DMS153 (cell line): ENCODE results near the gene CCDC185.
"Not testable (repeated sequence)": the region's sequence is repeated elsewhere in the genome, so short reads cannot be mapped to it uniquely, and the experiment has no call there.

Experiments used
- DNase-seq: peaks from one replicate; lab custom pipeline; 2025; lab: John Stamatoyannopoulos, UW

Gene CCDC185

DNA sequence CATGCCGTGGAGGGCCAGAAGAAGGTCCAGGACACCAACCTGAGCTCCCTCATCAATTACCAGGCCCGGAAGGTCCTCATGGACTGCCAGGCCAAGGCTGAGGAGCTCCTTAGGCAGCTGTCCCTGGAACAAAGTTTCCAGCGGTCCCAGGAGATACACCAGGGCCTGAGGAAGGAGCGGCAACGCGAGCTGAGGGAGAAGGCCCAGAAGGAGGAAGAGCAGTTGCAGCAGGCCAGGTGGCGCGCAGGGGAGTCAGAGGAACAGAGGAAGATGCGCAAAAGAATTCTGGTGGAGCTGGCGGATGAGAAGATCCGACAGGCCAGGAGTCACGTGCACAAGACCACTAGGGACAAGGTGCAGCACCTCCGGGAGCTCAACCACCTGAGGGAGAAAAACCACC, 1.5 kb downstream of the CCDC185 start:
- no peak for DNase-seq

DNA sequence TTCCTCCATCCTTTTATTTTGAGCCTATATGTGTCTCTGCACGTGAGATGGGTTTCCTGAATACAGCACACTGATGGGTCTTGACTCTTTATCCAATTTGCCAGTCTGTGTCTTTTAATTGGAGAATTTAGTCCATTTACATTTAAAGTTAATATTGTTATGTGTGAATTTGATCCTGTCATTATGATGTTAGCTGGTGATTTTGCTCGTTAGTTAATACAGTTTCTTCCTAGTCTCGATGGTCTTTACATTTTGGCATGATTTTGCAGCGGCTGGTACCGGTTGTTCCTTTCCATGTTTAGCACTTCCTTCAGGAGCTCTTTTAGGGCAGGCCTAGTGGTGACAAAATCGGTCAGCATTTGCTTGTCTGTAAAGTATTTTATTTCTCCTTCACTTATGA, 6.2 kb downstream of the CCDC185 start:
- DNase-seq: not testable (repeated sequence)

GRCh38 chr1:223401873-223402789, 8.9 kb downstream of the CCDC185 start:
- no peak for DNase-seq

DNA sequence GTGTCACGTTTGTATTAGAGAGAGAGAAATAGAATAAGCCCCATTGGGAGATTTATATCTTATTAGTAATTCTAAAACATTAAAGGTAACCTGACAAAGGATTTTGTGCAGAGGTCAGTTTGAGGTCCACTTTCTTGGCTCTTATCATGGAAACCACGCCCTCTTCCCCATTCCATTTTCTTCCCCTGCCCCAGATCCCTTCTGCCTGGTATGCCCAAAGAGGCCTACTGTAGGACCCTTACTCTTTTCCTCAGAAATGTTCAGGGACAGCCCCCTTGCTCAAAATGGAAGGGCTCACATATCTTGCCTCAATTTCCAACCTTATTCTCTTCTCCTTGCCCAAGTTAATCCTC, 9.6 kb downstream of the CCDC185 start:
- no peak for DNase-seq

GRCh38 chr1:223403184-223403815, 10.1 kb downstream of the CCDC185 start:
- no peak for DNase-seq

- no peak for DNase-seq
These were observed 12.3 kb downstream of the CCDC185 start for GRCh38 chr1:223405507-223405906.

DNA sequence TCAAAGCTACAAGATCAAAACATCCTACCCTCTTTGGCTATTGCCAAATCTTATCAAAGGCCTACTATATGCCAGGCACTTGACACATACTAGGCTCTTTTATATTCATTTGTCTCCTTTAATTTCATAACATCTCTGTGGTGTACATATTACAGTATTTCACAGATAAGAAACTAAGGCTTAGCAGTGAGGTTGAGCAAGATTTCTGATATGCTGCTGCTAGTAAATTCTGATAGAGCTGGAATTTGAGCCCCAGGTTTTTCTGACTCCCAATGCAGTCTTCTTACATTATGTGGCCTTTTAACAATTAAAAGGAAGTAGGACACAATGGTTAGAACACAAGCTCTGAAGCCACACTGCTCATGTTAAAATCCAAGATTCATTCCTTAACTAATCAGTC, 16.8 kb downstream of the CCDC185 start:
- DNase-seq: no peak

GRCh38 chr1:223411309-223411708, 18.1 kb downstream of the CCDC185 start:
- DNase-seq: no peak

DNA sequence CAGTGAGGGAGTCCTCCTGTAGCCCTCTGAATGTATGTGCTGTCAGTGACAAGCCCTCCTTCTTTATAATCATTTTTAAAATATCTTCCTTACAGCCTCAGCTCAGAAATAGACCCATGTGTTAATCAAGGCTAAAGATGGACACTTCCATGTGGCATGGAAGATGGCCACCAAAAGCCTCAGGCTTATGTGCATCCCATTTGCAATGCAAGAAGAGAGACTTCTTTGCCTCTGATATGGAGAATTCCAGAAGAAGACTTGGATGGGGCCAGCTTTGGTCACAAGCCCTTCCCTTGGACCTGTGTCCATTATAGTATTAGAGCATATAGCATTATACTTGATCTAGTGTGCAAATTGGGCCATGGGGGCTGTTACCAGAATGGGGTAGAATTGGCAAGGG, 18.5 kb downstream of the CCDC185 start:
- no peak for DNase-seq

- no peak for DNase-seq
These were observed 20.0 kb downstream of the CCDC185 start for GRCh38 chr1:223413216-223413615.

DNA sequence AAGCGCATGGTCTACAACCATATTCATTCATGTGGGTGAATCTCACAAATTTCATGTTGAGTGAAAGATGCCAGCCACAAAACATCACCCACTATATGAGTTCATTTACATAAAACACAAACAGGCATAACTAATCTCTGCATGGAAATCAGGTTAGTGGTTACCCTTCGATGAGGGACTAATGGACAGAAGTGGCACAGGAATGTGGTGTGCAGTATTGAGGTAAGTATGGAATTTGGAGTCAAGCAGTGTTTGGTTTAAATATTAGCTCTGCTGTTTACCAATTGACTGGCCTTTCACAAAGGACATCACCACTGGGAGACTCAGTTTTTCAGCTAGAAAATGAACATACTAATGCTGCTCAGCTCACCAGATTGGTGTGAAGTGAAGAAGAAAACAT, 24.2 kb downstream of the CCDC185 start:
- DNase-seq: no peak

GRCh38 chr1:223417903-223418663, 24.9 kb downstream of the CCDC185 start:
- DNase-seq: no peak

DNA sequence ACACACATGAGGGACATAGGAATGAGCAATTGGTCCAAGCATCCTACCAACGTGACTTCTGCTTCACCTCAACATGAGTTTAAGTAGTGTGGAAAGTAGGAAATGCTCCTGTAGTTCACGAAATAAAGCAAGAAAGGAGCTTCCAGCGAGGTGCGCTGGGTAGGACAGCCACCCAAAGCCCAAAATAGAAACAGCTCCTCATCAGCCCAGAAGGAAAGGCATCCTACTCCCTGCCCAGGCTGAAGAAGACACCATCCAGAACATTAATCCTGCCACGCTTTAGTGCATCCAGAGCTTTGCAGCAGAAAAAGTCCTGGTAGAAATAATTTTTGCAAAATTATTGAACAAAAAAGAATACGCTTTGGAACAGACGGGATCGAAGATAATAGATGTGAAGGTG, 25.9 kb downstream of the CCDC185 start:
- no peak for DNase-seq

DNA sequence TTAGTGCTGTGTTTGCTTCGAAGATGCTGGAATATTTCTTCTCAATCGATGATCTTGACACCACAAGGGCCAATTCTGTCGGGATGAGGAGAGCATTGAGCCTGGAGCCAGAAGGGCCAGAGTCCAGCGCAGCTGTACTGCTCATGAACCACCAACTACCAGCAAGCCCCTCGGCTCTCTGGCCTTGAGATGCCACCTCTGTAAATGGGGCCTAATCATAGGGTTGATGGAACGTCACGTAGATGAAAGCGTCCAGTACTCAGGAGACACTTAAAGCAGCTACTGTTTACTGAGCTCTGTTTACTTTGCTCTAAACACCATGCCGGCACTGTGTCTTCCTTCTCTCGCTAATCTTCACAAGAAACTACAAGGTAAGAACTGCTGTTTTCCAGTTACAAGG, 26.3 kb downstream of the CCDC185 start:
- DNase-seq: no peak

GRCh38 chr1:223421025-223421424, 27.8 kb downstream of the CCDC185 start:
- DNase-seq: no peak

DNA sequence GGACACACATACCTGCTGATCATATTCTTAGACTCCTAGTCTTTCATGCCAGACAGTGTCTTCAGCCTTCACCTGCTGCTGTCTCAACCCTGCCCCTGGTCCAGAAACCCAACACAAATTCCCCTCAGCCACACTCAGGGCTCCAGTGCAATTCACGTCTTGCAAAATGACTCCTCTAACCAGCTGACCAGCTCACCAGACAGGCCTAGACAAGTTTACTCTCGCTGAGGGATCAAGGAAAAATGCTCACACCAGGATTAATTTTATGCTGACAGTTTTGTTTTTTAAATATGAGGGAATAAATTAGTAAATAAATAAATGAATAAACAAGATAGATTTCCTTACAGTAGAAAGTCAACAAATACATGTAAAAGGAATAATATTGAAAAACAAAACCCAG, 28.5 kb downstream of the CCDC185 start:
- no peak for DNase-seq

- no peak for DNase-seq
These were observed 29.7 kb downstream of the CCDC185 start for GRCh38 chr1:223422911-223423310.

GRCh38 chr1:223423641-223424233, 30.5 kb downstream of the CCDC185 start:
- no peak for DNase-seq

- DNase-seq: no peak
These were observed 32.3 kb downstream of the CCDC185 start for GRCh38 chr1:223425550-223425949.

DNA sequence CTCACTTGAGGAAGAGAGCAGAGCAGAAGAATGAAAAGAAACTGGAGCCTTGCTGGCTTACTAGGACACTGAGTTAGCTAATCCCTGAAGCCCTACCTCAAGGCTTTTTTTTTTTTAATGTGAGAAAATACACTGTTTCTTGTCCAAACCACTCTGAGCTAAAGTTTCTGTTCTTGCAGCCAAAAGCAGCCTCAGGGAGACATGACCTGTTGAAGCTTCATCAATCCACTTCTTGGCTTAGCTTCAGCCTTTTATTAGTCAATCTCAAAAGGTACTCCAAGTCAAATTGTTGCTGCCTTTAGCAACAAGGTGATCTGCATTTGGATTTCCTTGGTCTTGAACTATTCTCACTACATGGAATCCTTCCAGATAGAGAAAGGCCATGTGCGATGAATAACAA, 33.7 kb downstream of the CCDC185 start:
- no peak for DNase-seq

GRCh38 chr1:223429313-223429731, 36.1 kb downstream of the CCDC185 start:
- no peak for DNase-seq

DNA sequence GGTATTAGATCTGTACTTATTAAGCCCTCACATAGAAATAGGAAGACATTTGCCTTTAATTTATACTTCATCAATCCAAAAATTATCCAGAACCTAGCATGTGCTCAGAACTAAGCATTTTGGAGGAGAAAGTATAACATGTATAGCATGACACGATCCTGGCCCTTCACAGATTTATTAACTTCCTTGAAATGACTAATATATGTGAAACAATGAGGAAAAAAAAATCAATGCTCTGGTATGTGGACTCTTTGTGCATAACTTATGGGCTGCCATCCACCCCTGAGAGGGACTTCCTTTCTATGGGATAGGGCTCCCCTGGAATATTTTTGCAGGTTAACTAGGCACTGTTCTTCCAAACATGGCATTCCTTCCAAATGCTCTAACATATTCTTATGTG, 36.6 kb downstream of the CCDC185 start:
- DNase-seq: no peak
